HG03280 (cell line): ENCODE results near the gene ZNF529.
A peak's percentile ranks its signal among the peaks of the same experiment; 100 is the strongest.
"Not testable (repeated sequence)": the region's sequence is repeated elsewhere in the genome, so short reads cannot be mapped to it uniquely, and the experiment has no call there.

Experiments
- ATAC-seq: cut with Tn5 transposase; IDR thresholded peaks from one replicate; pipeline ENCODE4 v1.9.1; 2021; ENCODE audit warnings: mild to moderate bottlenecking, moderate library complexity; ENCODE audit not compliant: unreplicated experiment

ZNF529 gene

DNA sequence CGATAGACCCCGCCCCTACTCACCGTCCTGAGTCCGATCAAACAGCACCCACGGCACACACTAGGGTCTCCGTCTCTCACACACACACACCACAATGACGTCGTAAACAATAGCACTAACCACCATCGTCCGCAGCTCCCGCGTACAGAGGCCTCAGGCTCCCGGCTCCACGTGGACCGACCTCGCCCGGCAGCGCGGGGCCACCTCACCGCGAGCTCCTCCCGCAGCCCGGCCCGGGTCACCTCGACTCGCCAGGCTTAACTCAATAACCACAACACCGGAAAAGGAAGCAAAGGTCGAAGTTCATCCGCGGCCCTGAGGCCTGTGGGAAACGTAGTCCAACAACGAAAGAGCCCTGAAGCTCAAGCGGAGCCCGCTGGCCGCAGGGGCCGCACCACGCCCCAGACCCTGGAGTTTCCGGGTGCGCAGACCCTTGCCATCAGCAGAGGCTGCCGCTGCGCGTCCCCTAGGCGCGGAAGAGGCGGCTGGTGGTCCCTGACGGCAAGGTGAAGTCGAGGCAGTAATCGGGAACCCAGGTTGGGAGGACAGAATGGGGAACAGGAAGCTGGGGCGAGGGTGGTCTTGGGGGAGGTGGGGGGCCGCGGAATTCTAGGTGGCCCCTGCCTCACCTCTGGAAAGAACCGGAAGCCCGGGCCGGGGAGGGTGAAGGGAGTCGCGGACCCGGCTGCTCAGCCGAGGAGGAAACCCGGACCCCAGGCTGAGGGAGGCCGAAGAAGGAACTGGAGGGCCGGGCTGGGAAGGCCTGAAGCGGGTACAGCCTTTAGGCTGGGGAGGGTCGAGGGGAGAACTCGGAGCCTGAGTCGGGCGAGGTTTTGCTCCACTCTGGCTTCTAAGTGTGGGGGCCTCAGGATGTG is at the start of gene ZNF529:
ZNF529 (minus strand) TSS at position 273 of the 875 bp plus-strand sequence. CDS start 946 bp downstream, outside the sequence.
- peak; percentile 89 for ATAC-seq

- ATAC-seq: no peak
Observed at GRCh38 chr19:36605877-36606478, 32.9 kb upstream of the ZNF529 start.

- ATAC-seq: peak; percentile 64
Observed at GRCh38 chr19:36605101-36605876, 32.2 kb upstream of the ZNF529 start, which contains the start of gene ZNF382. Gene ZNF382, plus strand, starts transcription at chr19:36605313. Its CDS starts 4,602 bp downstream, at chr19:36609915.

DNA sequence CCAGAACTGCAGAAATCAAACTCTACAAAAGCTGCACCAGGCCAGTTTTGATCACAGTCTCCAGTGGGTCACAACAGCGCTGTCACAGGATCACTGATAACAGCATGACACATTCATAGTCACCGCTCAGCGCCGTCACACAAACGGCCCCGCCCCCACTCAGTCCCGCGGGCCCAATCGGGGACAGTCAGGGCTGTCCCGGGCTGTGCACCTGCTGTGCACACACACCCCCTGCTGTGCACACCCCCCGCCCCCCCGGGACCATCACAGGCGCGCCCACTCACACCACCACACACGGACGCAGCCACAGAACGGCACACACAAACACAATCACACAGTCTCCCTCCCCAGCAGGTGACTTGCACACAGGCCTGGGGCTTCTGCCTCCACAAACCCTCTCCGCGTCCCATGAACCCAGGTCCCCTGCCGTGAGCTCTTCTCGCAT is 31.6 kb upstream of the ZNF529 start:
- peak; percentile 76 for ATAC-seq

DNA sequence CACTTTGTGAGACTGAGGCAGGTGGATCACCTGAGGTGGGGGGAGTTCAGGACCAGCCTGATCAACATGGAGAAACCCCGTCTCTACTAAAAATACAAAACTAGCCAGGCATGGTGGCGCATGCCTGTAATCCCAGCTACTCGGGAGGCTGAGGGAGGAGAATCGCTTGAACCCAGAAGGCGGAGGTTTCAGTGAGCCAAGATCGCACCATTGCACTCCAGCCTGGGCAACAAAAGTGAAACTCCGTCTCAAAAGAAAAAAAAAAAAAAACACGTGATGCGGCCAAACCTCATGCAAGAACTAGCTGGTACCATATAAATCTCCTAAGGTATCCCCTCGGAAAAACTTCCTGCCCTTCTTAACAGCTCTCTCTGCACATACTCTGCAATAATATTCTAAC is 29.6 kb upstream of the ZNF529 start:
- not testable (repeated sequence) for ATAC-seq

DNA sequence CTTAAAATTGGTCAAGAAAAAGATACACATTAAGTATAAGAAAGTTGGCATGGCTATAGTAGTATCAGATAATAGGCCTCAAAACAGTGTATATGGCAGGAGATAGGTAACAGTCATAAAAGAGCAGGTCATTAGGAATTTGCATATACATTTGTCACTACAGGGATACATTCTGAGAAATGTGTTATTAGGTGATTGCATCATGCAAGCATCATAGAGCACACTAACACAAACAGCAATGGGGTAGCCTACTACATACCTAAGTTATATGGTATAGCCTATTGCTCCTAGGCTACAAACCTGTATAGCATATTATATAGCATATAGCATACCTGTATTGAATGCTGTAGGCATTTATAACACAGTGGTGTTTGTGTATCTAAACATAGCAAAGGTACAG is 6.2 kb upstream of the ZNF529 start:
- no peak for ATAC-seq

DNA sequence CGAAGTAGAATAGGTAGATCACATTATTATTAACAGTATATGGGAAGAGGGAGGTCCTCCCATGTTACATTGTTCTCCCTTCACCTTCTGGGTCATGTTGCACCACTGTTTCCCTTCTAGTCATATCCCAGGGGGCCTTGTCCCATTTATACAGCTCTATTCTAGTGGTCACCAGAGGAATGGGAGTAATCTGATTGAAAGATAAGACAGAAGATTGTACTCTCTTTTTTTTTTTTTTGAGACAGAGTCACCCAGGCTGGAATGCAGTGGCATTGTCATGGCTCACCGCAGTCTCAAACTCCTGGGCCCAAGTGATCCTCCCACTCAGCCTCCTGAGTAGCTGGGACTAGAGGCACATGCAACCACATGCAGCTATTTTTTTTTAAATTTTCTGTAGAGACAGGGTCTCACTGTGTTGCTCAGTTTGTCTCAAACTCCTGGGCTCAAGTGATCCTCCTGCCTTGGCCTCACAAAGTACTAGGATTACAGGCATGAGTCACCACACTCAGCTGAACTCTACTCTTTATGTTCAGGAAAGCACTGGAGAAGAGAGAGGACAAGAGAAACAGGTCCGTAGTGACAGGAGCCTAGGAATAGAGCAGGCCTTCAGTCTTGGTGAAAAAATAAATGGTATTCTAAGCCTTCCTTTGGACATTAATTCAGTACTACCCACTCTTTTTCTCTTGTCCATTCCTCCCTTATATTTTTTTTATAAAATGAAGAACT is 4.3 kb upstream of the ZNF529 start:
- no peak for ATAC-seq

GRCh38 chr19:36574741-36575140 is 1.6 kb upstream of the ZNF529 start:
- ATAC-seq: no peak

GRCh38 chr19:36573895-36574720 is 1.0 kb upstream of the ZNF529 start:
- ATAC-seq: no peak

DNA sequence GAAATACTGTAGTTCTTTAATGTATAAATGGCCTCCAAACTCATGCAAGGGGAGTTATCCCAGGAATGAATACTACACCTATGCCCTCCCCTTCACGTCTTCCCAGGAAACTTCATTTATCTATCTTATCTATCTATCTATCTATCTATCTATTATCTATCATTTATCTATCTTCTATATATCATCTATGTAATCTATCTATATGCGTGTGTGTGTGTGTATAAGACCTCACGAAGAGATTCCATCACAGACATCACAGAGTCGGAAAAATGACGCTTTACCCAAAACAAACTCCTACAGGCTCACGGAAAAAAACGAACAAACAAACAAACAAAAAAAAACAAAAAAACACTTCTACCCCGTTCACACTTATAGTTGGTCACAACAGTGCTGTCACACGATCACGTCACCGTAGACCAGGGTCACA is 486 bp downstream of the ZNF529 start:
- no peak for ATAC-seq

- no peak for ATAC-seq
Observed at GRCh38 chr19:36564391-36564790, 8.7 kb downstream of the ZNF529 start.

DNA sequence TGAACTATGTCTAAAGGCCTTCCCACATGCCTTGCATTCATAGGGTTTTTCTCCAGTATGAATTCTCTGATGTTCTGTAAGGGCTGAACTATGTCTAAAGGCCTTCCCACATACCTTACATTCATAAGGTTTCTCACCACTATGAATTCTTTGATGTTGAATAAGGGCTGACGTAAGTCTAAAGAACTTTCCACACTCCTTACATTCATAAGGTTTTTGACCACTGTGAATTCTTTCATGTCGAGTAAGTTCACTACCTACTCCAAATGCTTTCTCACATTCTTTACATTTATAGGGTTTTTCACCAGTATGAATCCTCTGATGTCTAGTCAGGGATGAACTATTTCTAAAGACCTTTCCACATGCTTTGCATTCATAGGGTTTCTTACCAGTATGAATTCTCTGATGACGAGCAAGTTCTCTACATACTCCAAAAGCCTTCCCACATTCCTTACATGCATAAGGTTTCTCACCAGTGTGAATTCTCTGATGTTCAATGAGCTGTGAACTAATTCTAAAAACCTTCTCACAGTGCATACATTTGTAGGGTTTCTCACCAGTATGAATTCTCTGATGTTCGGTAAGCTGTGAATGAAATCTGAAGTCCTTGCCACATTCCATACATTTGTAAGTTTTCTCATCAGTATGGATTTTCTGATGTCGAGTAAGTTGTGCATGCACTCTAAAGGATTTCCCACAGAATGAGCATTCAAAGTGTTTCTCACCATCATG is 25.9 kb downstream of the ZNF529 start:
- ATAC-seq: no peak

DNA sequence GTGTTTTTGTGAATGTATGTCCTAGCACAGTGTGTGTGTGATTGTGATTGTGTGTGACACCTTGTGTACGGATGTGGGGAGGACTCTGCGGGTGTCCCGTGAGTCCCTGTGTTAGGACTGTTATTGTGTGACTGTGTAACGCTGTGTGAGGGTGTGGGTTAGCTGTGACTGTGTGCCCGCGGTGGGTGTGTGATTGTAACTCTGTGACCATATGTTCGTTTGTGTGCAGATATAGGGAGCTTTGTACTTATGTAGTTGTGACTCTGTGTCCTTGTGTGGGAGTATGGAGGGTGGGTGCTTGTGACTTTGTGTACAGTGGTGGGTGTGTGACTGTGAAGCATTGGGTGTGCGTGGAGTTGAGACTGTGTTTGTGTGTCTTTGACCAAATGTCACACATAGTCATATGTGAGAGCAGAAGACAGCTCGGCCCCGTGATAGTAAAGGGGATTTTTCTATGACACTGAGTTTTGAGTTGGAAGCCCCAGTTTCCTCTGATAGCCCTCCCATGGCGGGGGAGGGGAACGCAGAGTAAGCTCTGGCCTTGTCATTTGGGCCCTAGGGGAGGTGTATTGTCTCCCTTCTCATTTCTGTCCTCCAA is 44.1 kb downstream of the ZNF529 start:
- ATAC-seq: peak; percentile 21

DNA sequence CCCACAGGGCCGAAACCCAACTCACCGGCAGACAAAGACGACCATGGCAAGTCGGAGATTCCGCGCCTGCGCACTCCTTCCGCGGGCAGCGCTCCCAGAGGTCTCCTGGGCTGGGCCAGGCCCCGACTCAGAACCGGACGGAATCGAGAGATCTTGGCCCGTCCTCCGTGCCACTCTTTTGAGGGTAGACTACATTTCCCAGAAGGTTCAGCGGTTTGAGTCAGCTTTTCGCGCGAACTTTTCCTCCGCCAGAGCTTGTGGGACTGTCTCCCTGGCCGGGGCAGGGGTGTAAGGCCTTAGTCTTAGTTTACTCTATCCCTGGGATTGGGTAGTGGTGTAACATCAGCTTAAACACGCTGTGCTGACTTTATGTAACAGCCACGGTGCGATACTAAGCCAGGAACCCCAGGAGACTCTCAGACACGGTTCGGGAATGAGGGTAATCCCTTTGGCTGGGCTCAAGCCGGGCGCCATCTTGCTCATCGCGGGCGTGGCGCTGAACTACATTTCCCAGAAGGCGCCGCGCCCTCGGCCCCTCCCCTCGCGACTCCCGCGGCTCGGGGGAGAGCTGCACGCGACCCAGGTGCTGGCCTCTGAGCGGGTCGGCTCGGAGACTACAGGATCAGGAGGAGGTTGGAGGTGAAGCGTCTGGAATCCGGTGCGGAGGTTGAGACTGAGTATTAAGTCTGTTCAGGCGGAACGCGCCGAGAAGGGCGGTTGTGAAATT is 44.7 kb downstream of the ZNF529 start, which contains the start of gene ZNF260:
ZNF260 (minus strand) TSS at position 78 of the 727 bp plus-strand sequence. CDS start 13,033 bp downstream, outside the sequence.
- ATAC-seq: peak; percentile 86

- ATAC-seq: peak; percentile 4
Observed at GRCh38 chr19:36527873-36528193, 45.3 kb downstream of the ZNF529 start.

DNA sequence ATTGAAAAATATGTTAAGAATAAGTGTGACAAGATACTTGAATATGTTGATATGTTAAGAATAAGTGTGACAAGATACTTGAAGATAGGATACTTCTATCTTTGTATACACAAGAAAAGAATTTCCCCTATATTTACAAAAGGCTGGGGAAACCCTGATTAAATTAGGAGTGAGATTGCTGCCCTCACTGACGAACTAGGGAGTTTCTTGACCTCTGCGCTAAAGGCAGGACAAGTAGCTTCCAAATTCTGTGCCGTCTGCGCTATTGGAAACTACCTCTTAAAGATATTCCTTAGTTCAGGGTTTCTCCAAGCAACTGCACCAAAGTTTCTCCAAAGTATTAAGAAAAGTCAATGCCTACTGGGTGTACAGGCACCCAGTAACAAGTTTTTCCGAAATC is 45.8 kb downstream of the ZNF529 start:
- ATAC-seq: no peak

DNA sequence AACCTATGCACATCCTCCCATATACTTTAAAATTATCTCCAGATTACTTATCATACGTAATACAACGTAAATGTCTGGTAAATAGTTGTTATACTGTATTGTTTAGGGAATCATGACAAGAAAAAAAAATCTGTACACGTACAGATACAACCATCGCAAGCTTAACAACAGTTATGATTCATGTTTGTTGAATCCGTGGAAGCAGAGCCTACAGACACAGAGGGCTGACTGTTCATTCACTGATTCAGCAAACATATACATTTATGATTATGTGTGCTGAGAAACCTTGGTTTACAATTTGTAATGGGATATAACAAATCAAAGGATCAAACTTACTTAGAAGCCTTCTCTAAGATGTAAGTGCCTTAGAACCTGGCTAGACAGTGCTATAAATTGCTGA is 46.5 kb downstream of the ZNF529 start:
- ATAC-seq: no peak

DNA sequence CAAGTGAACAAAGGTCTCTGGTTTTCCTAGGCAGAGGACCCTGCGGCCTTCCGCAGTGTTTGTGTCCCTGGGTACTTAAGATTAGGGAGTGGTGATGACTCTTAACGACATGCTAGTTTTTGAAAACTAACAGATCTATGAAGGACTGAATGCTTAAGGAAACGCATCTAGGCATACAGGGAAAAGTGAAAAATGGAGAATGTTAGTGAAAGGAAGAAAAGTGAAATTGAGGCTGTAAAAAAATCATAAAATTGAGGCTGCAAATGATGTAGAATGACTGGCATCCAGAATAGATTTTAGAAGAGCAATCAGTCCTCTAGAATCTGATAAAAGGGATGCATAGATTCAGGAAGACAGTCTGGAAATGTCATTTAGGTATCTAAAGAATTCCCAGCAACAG is 48.5 kb downstream of the ZNF529 start:
- no peak for ATAC-seq
